ENCODE measurements around the gene HVCN1.
A peak's percentile ranks its signal among the peaks of the same experiment; 100 is the strongest.
"Not testable (repeated sequence)": the region's sequence is repeated elsewhere in the genome, so short reads cannot be mapped to it uniquely, and the experiment has no call there.

The HVCN1 gene

GRCh38 chr12:110616471-110617115 is 72.3 kb downstream of the HVCN1 start:
- no peak for DNase-seq (ENCODE audit: low read depth)

- no peak for DNase-seq (ENCODE audit: low read depth)
These were observed 73.7 kb downstream of the HVCN1 start for GRCh38 chr12:110615171-110615570.

- DNase-seq (ENCODE audit: low read depth), result peak; percentile 94
These were observed 74.9 kb downstream of the HVCN1 start, which contains the start of gene TCTN1 for GRCh38 chr12:110613771-110614684. TCTN1 (plus strand) TSS chr12:110614129; CDS start chr12:110614183, 54 bp downstream.

GRCh38 chr12:110613071-110613770 is 75.7 kb downstream of the HVCN1 start:
- no peak for DNase-seq (ENCODE audit: low read depth)

- DNase-seq (ENCODE audit: low read depth), result no peak
These were observed 82.7 kb downstream of the HVCN1 start for GRCh38 chr12:110606253-110606611.

- not testable (repeated sequence) for DNase-seq (ENCODE audit: low read depth)
These were observed 86.7 kb downstream of the HVCN1 start for GRCh38 chr12:110602085-110602814.

- DNase-seq (ENCODE audit: low read depth), result no peak
These were observed 88.7 kb downstream of the HVCN1 start for GRCh38 chr12:110600254-110600653.

- no peak for DNase-seq (ENCODE audit: low read depth)
These were observed 89.6 kb downstream of the HVCN1 start for GRCh38 chr12:110599334-110599733.

Data from activated T-helper 1 cell treated with Interleukin-2 at 50 U/mL for 16 hours (primary cell).